Pancreas (tissue), 10 donors: ENCODE results near the gene HS3ST3A1. TPM values are rescaled to one million over a fixed set of nuclear protein-coding genes. Genes with fewer than 3 reads are reported as not detected.

ENCODE experiments used
- ATAC-seq, 4 donors: fragments of 200-7000 bp; cut with Tn5 transposase; one replicate each; pipeline versions ENCODE4 v1.8.0 to v1.9.1; 2020; ENCODE audit warnings: mild to moderate bottlenecking in 4 of 4, moderate library complexity in 4 of 4
- DNase-seq, 6 donors: peaks; one replicate each; pipeline ENCODE4 v3.0.0-alpha.2; 2020
- FAIRE-seq: peaks from 2 replicates; lab custom pipeline; 2012; peaks lifted over from hg19 to GRCh38; lab: Jason Lieb, UNC
- H3K27ac ChIP-seq, 4 donors: fragments of 200-600 bp; sonication (generic); 1 replicate in 3 of 4; 2 replicates in 1 of 4; pipeline versions ENCODE4 v1.5.0 to v1.8.0; 2020
- H3K27me3 ChIP-seq, 4 donors: fragments of 200-600 bp; one replicate each; pipeline ENCODE4 v1.8.0; 2021
- H3K36me3 ChIP-seq, 3 donors: fragments of 200-600 bp; sonication (generic) in 1 of 3; one replicate each; pipeline versions ENCODE4 v1.5.0 to v1.8.0; 2020 to 2021
- H3K4me1 ChIP-seq, 3 donors: fragments of 200-600 bp; one replicate each; pipeline ENCODE4 v1.8.0; 2021
- H3K4me3 ChIP-seq, 4 donors: fragments of 200-600 bp; sonication (generic) in 2 of 4; one replicate each; pipeline versions ENCODE4 v1.5.0 to v1.8.0; 2020 to 2021
- H3K9me3 ChIP-seq, 4 donors: fragments of 200-600 bp; one replicate each; pipeline ENCODE4 v1.8.0; 2021
- CTCF ChIP-seq, 4 donors: fragments of 200-600 bp; sonication (generic) in 3 of 4; IDR thresholded peaks; one replicate each; pipeline versions ENCODE4 v1.5.0 to v1.8.0; 2021; ENCODE audit warnings: antibody characterized with exemption in 4 of 4
- WGBS, 2 donors: extraction: QIAGEN DNeasy Blood & Tissue Kit; methylation state at CpG; one replicate each; pipeline ENCODE4 v1.1.7; 2013; 5-methylcytosine and 5-hydroxymethylcytosine counted together
- intact Hi-C, 3 donors: fragments of 100-400 bp; cut with DNase I; formaldehyde crosslinking; loops; one replicate each; pipeline versions ENCODE4 v1.11.1 to v1.14.2; 2022
- polyA plus RNA-seq, 2 donors: library from polyadenylated mRNA; stranded (reverse); fragments of 200-250 nt; gene quantifications; one replicate each; pipeline ENCODE4 v1.2.3, GENCODE V29; 2013
- total RNA-seq, 6 donors: library from RNA; stranded (reverse); fragmentation: NEBNext Ultra II Directional in 4 of 6; extraction: Animal tissue kit (Norgen Biotek cat#: 25700) in 4 of 6; gene quantifications; one replicate each; pipeline versions ENCODE4 v1.2.1 to v1.2.4, GENCODE V29; 2021 to 2023
- donor health status: healthy with polysubstance abuse.
- donor health status: DM: no; HTN: no; CAD: no; lungs with moderate emphysema.
- donor health status: DM: no; HTN: no; CAD: no.
- donor health status: control.
- donor health status: control.
- donor health status: Bipolar disorder and iron deficiency.
- donor health status: DM: yes; HTN: yes; CAD: no.
- donor health status: DM: no; HTN: no; CAD: no.
- donor health status: DM: no; HTN: no; CAD: no.
- donor health status: DM: yes; HTN: yes; CAD: no.

Gene HS3ST3A1
- 1 to 10 TPM in 1 of 6 donors, under 1 TPM in 3, not detected in 2; 0.12 to 1.1 (median 0.24) TPM for total RNA-seq
- under 1 TPM in 1 of 2 donors, not detected in 1; 0.05 TPM for polyA plus RNA-seq

GRCh38 chr17:13601776-13602551 lies at the start of gene HS3ST3A1:
Gene HS3ST3A1 (minus strand): TSS chr17:13601929. CDS start chr17:13601129, 800 bp downstream.
- DNase-seq (peak in 3 of 6 donors; percentile 21 to 70 (median 62)), FAIRE-seq (no peak), ATAC-seq (peak in 3 of 4 donors; percentile 67 to 85 (median 70))
- Histone ChIP-seq H3K4me1 (peaks cover 0 to 7% (median 0%) of the 10 kb centered on the region in 3 donors), H3K27ac (no peak within 1 kb of the TSS), H3K9me3 (no peaks in the 10 kb centered on the region), H3K36me3 (no peaks in the 10 kb centered on the region), H3K27me3 (peaks cover 0 to 51% (median 5%) of the 10 kb centered on the region in 4 donors), H3K4me3 (peak within 1 kb of the TSS in 3 of 4 donors; percentile 6 to 42 (median 23))
- 1% methylated on average over 32 to 61 of the region's 61 CpGs for WGBS, 2 donors
- intact Hi-C loops, result no loop called here
- no peak for TF ChIP-seq CTCF (IDR thresholded peaks at IDR 0.05)

GRCh38 chr17:13650096-13650675 lies 48.5 kb upstream of the HS3ST3A1 start:
- no peak for TF ChIP-seq CTCF (IDR thresholded peaks at IDR 0.05)
- 69 to 79% methylated on average over 4 of the region's 4 CpGs for WGBS, 2 donors
- H3K36me3 ChIP-seq, result no peaks in the 10 kb centered on the region
- intact Hi-C loops, result no loop called here
- H3K27me3 ChIP-seq, result no peaks in the 10 kb centered on the region
- FAIRE-seq (no peak), ATAC-seq (no peak), DNase-seq (no peak)
- H3K4me3 ChIP-seq, result no peak overlapping the region
- H3K9me3 ChIP-seq, result no peaks in the 10 kb centered on the region
- H3K27ac ChIP-seq, result no peak overlapping the region
- H3K4me1 ChIP-seq, result no peaks in the 10 kb centered on the region

GRCh38 chr17:13647543-13648021 lies 45.9 kb upstream of the HS3ST3A1 start:
- intact Hi-C loops, result no loop called here
- WGBS, 2 donors, result 61 to 75% methylated on average over 6 of the region's 6 CpGs
- Histone ChIP-seq H3K36me3 (no peaks in the 10 kb centered on the region), H3K27ac (no peak overlapping the region), H3K4me1 (no peaks in the 10 kb centered on the region), H3K27me3 (no peaks in the 10 kb centered on the region), H3K9me3 (no peaks in the 10 kb centered on the region), H3K4me3 (no peak overlapping the region)
- no peak for DNase-seq
- no peak for TF ChIP-seq CTCF (IDR thresholded peaks at IDR 0.05)
- ATAC-seq, result no peak
- FAIRE-seq, result no peak

GRCh38 chr17:13646969-13647542 lies 45.3 kb upstream of the HS3ST3A1 start:
- DNase-seq (no peak), ATAC-seq (no peak), FAIRE-seq (no peak)
- H3K36me3 ChIP-seq, result no peaks in the 10 kb centered on the region
- H3K27me3 ChIP-seq, result no peaks in the 10 kb centered on the region
- TF ChIP-seq CTCF (IDR thresholded peaks at IDR 0.05), result no peak
- H3K9me3 ChIP-seq, result no peaks in the 10 kb centered on the region
- no peaks in the 10 kb centered on the region for H3K4me1 ChIP-seq
- intact Hi-C loops, result no loop called here
- no peak overlapping the region for H3K27ac ChIP-seq
- H3K4me3 ChIP-seq, result no peak overlapping the region
- WGBS, 2 donors, result 58 to 68% methylated on average over 5 of the region's 5 CpGs
